Neural crest cell (in vitro differentiated cells): Measurements from ENCODE around the gene HOXA6. TPM values are rescaled to one million over a fixed set of nuclear protein-coding genes. Genes with fewer than 3 reads are reported as not detected.

ENCODE experiments used
- DNase-seq: peaks from one replicate; pipeline ENCODE4 v3.0.0; 2021; ENCODE audit warnings: low read depth, mixed read lengths, low spot score
- H3K27ac Mint-ChIP-seq: one replicate; pipeline ENCODE4 v1.8.0; 2021; ENCODE audit warnings: mild to moderate bottlenecking, mixed read lengths; ENCODE audit not compliant: unreplicated experiment
- H3K27me3 Mint-ChIP-seq: 2 replicates; pipeline ENCODE4 v1.8.0; 2021; ENCODE audit warnings: low read depth, mild to moderate bottlenecking, mixed read lengths
- H3K36me3 Mint-ChIP-seq: 2 replicates; pipeline ENCODE4 v1.8.0; 2021; ENCODE audit warnings: low read depth, mild to moderate bottlenecking, mixed read lengths
- H3K4me1 Mint-ChIP-seq: 2 replicates; pipeline ENCODE4 v1.8.0; 2021; ENCODE audit warnings: mixed read lengths
- H3K4me3 Mint-ChIP-seq: one replicate; pipeline ENCODE4 v1.8.0; 2021; ENCODE audit warnings: mild to moderate bottlenecking, mixed read lengths
- H3K9me3 Mint-ChIP-seq: 2 replicates; pipeline ENCODE4 v1.8.0; 2021; ENCODE audit warnings: mixed read lengths
- total RNA-seq: library from RNA; stranded (reverse); gene quantifications from 2 replicates; pipeline ENCODE4 v1.2.1, GENCODE V29; 2021
- TF ChIP-seq, protein P1 (sequence below): fragments of 200-600 bp; sonication (generic); conservative IDR thresholded peaks from 2 replicates; pipeline ENCODE4 v1.5.0; 2021; ENCODE audit warnings: antibody characterized with exemption, mild to moderate bottlenecking

HOXA6 gene
- total RNA-seq, 1 donor from 2014 or later: 1.6 TPM

DNA sequence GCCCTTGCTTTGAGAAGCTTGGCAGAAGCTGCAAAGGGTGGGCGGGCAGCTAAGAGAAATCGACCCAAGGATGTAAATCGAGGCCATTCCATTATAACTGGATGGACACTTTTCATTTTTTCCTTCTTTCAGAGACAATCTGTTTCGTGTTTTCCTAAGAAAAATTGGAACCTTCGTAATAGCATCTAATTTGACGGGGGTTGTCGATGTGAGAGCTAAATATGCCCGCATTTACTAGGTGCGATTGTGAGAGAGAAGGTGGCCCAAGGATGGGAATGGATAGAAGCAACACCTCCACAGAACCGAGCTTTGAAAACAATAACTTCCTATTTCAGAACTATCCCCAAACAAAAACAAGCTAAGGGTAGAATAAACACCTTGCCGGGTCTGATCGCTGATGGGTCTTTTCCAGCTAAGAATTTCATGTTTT lies 16.2 kb downstream of the HOXA6 start:
- Mint-ChIP-seq H3K27me3 (peaks cover 94% of the 10 kb centered on the region), H3K27ac (no peak overlapping the region), H3K4me3 (peak overlapping the region; percentile 80), H3K36me3 (peaks cover 3% of the 10 kb centered on the region), H3K9me3 (no peaks in the 10 kb centered on the region), H3K4me1 (peaks cover 7% of the 10 kb centered on the region)
- no peak for DNase-seq
- TF ChIP-seq, protein P1, sequence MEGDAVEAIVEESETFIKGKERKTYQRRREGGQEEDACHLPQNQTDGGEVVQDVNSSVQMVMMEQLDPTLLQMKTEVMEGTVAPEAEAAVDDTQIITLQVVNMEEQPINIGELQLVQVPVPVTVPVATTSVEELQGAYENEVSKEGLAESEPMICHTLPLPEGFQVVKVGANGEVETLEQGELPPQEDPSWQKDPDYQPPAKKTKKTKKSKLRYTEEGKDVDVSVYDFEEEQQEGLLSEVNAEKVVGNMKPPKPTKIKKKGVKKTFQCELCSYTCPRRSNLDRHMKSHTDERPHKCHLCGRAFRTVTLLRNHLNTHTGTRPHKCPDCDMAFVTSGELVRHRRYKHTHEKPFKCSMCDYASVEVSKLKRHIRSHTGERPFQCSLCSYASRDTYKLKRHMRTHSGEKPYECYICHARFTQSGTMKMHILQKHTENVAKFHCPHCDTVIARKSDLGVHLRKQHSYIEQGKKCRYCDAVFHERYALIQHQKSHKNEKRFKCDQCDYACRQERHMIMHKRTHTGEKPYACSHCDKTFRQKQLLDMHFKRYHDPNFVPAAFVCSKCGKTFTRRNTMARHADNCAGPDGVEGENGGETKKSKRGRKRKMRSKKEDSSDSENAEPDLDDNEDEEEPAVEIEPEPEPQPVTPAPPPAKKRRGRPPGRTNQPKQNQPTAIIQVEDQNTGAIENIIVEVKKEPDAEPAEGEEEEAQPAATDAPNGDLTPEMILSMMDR: no peak

DNA sequence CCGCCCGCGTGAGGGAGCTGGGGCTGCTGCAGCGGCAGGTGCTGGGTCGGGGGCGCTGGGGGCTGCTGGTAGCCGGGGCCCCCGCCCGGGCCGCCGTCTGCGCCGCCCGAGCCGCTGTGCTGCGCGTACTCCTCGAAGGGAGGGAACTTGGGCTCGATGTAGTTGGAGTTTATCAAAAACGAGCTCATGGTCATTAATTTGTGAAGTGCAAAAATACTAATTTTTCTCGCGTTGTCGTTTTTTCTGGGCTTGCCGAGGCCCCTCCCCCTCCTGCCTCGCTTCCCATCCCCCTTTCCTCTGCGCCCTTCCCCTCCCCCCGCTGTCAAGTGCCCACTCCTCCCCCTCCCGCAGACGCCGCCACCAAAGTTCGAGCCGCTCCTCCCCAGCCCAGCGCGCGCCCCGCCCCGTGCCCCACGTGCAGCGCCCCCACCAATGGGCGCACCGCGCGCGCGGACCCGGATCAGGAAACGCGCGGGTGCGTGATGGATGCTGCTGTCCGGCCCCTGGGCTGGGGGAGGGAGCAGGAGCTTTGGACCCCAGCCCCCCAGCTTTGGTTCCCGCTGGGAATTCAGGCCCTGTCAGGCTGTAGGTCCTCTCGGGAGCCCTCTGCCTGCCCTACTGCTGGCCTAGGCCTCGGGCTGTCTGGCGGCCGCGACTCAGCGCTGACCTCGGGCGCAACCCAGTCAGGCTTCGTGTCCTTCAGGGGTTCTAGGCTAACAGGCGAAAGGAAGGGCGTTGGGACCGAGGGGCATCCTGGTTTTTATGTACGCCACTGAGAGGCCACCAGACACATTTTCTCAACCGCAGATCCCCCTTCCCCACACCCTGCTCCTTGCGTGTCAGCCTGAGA lies 16.8 kb downstream of the HOXA6 start, which contains the start of gene HOXA4:
TSS of gene HOXA4 (minus strand) at position 218 of the 850 bp plus-strand sequence. CDS start at position 194, 24 bp downstream.
- H3K36me3 Mint-ChIP-seq: peaks cover 3% of the 10 kb centered on the region
- H3K27me3 Mint-ChIP-seq: peaks cover 94% of the 10 kb centered on the region
- TF ChIP-seq, protein P1: no peak
- peak within 1 kb of the TSS; percentile 80 for H3K4me3 Mint-ChIP-seq
- H3K9me3 Mint-ChIP-seq: no peaks in the 10 kb centered on the region
- no peak within 1 kb of the TSS for H3K27ac Mint-ChIP-seq
- DNase-seq: peak; percentile 64
- peaks cover 7% of the 10 kb centered on the region for H3K4me1 Mint-ChIP-seq

DNA sequence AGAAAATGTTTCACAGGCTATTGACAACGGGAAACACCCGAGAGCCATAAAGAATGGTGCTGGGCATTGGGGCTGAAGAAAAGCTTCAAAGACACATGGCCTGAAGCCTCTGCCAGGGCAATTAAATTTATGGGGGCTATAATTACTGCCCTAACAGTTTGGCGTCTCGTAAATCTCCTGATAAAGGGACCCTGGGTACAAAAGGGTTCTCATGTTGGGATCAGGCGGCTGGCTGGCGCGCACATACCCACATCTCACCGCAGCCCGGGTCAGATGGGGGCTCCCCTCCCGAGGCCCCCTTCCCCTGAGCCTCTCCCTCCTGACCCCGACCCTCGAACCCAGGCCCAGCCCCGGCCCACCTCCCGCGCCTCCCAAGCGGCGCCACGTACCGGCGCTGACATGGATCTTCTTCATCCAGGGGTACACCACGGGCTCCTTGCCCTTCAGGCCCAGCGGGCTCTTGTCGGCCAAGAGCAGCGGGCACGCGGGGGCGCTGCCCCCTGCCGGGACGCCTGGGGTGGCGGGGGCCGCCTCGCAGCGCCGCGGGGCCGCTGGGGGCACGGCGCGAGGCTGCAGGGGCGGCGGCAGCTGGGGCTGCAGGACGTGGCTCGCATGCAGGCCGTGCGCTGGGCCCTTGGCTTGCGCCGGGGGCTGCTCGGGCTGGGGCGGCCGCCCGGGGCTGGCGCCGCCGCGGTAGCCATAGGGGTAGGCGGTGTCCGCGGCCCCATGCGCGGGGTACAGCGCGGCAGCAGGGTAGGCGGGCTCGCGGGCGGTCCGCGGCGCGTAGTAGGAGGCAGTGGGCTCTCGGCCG lies 17.6 kb downstream of the HOXA6 start:
- no peak for DNase-seq
- Mint-ChIP-seq H3K4me1 (peaks cover 7% of the 10 kb centered on the region), H3K36me3 (peaks cover 3% of the 10 kb centered on the region), H3K9me3 (no peaks in the 10 kb centered on the region), H3K27me3 (peaks cover 94% of the 10 kb centered on the region), H3K27ac (no peak overlapping the region), H3K4me3 (peak overlapping the region; percentile 68)
- TF ChIP-seq, protein P1: no peak

DNA sequence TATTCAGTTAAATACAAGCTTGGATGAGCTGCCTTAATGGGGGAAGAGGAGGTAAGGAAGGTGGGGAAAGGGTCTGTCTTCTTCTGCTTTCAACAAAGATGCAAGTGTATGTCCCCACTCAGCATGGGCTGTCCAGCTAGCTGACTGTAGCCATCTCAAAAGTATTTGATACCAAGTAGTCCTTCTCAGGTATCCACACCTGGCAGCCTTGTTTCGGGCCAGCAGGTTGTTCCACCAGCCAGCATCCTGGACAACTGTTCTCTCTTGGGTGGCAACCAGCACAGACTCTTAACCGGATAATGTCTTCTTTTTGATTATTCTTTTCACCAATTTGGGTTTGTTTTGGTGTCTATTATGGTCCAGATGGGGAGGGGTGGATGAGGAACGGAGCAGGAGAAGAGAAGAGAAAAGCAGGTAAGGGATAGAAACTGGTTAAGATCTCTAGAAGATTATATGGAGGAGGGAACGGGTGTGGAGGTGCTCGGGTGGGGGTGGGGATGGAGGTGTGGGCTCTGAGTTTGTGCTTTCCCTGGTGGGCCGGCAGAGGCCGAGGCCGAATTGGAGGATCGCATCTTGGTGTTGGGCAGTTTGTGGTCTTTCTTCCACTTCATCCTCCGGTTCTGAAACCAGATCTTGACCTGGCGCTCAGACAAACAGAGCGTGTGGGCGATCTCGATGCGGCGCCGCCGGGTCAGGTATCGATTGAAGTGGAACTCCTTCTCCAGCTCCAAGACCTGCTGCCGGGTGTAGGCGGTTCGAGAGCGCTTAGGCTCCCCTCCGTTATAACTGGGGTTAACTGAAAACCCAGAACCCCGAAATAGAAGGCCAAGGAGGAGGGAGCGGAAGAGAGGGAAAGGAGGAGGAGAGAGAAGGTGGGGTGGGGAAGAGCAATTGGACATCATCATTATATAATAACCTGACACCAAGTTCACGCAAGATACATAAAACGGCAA lies 18.5 kb downstream of the HOXA6 start:
- no peak overlapping the region for H3K27ac Mint-ChIP-seq
- DNase-seq: no peak
- peaks cover 15% of the 10 kb centered on the region for H3K4me1 Mint-ChIP-seq
- TF ChIP-seq, protein P1: no peak
- peaks cover 94% of the 10 kb centered on the region for H3K27me3 Mint-ChIP-seq
- no peaks in the 10 kb centered on the region for H3K9me3 Mint-ChIP-seq
- H3K4me3 Mint-ChIP-seq: peak overlapping the region; percentile 68
- peaks cover 3% of the 10 kb centered on the region for H3K36me3 Mint-ChIP-seq

DNA sequence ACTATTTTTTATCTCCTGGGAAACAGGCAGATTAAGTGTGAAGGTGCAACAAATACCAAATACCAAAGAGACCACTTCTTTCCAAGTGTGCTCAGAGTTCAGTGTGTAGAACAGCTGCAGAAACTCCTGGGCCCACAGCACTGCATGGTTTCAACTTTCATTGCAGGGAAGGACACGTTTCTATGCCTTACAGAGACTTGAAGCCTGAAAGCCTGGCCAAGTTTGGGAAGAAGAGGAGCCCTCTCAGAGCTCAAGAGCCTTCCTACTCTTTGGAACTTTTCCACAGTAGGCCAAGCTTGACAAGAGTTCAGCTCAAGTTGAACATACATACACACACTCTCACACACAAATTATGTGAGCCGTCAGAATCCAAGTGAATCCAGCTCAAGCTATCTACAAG lies 19.5 kb downstream of the HOXA6 start:
- no peaks in the 10 kb centered on the region for H3K9me3 Mint-ChIP-seq
- H3K4me3 Mint-ChIP-seq: peak overlapping the region; percentile 68
- H3K27me3 Mint-ChIP-seq: peaks cover 94% of the 10 kb centered on the region
- no peaks in the 10 kb centered on the region for H3K36me3 Mint-ChIP-seq
- DNase-seq: no peak
- H3K27ac Mint-ChIP-seq: no peak overlapping the region
- TF ChIP-seq, protein P1: no peak
- H3K4me1 Mint-ChIP-seq: peaks cover 18% of the 10 kb centered on the region
